CD4-positive, alpha-beta memory T cell (primary cell): ENCODE data around the gene ADNP. TPM values are rescaled to one million over a fixed set of nuclear protein-coding genes. Genes with fewer than 3 reads are reported as not detected.
A peak's percentile ranks its signal among the peaks of the same experiment; 100 is the strongest.

ENCODE experiments used
- CTCF ChIA-PET: fragments of 350-600 bp; sonication (Branson Sonifier 250); formaldehyde crosslinking; loops from one replicate; lab custom pipeline; 2021; ENCODE audit warnings: inconsistent platforms; ENCODE audit not compliant: partially characterized antibody; lab: Charles Lee
- POLR2A ChIA-PET: fragments of 350-600 bp; sonication (Branson Sonifier 250); formaldehyde crosslinking; loops from one replicate; lab custom pipeline; 2021; ENCODE audit not compliant: partially characterized antibody; lab: Charles Lee
- DNase-seq, 5 donors: peaks; one replicate each; pipeline versions ENCODE4 v3.0.0 to v3.0.0-alpha.2; 2020 to 2022; ENCODE audit warnings: mixed read lengths in 1 of 5
- H3K27ac ChIP-seq: one replicate; pipeline ENCODE4 v1.7.0; 2013; ENCODE audit warnings: low read depth, low read length
- H3K27me3 ChIP-seq: 2 replicates; pipeline ENCODE4 v1.7.0; 2013; ENCODE audit warnings: mild to moderate bottlenecking, low read length, moderate library complexity; ENCODE audit not compliant: insufficient read depth
- H3K36me3 ChIP-seq: 2 replicates; pipeline ENCODE4 v1.7.0; 2013; ENCODE audit warnings: mild to moderate bottlenecking, low read length, moderate library complexity; ENCODE audit not compliant: insufficient read depth
- H3K4me1 ChIP-seq: 2 replicates; pipeline ENCODE4 v1.7.0; 2013; ENCODE audit warnings: mild to moderate bottlenecking, low read length, moderate library complexity; ENCODE audit not compliant: insufficient read depth
- H3K4me3 ChIP-seq, 2 donors: one replicate each; pipeline ENCODE4 v1.7.0; 2013; ENCODE audit warnings: low read length in 2 of 2, mild to moderate bottlenecking in 1 of 2
- H3K9me3 ChIP-seq, 2 donors: one replicate each; pipeline ENCODE4 v1.7.0; 2013; ENCODE audit warnings: low read length in 2 of 2, control low read depth in 1 of 2; ENCODE audit not compliant: control insufficient read depth in 1 of 2
- H3K27ac Mint-ChIP-seq, 7 donors: one replicate each; pipeline ENCODE4 v1.8.0; 2020 to 2021; ENCODE audit warnings: mixed read lengths in 7 of 7, mild to moderate bottlenecking in 6 of 7, inconsistent platforms in 3 of 7, moderate library complexity in 3 of 7
- H3K27me3 Mint-ChIP-seq, 2 donors: one replicate each; pipeline ENCODE4 v1.8.0; 2020 to 2021; ENCODE audit warnings: mixed read lengths in 2 of 2
- H3K36me3 Mint-ChIP-seq, 2 donors: one replicate each; pipeline ENCODE4 v1.8.0; 2020 to 2021; ENCODE audit warnings: mixed read lengths in 2 of 2, inconsistent platforms in 1 of 2, mild to moderate bottlenecking in 1 of 2
- H3K4me1 Mint-ChIP-seq, 4 donors: one replicate each; pipeline ENCODE4 v1.8.0; 2020 to 2021; ENCODE audit warnings: mixed read lengths in 4 of 4, mild to moderate bottlenecking in 1 of 4
- H3K4me3 Mint-ChIP-seq, 8 donors: one replicate each; pipeline ENCODE4 v1.8.0; 2020 to 2021; ENCODE audit warnings: mixed read lengths in 8 of 8, mild to moderate bottlenecking in 7 of 8, moderate library complexity in 6 of 8, inconsistent platforms in 3 of 8
- H3K9me3 Mint-ChIP-seq, 8 donors: one replicate each; pipeline ENCODE4 v1.8.0; 2020 to 2021; ENCODE audit warnings: mixed read lengths in 8 of 8, mild to moderate bottlenecking in 5 of 8, inconsistent platforms in 3 of 8, moderate library complexity in 1 of 8
- intact Hi-C: fragments of 100-400 bp; cut with micrococcal nuclease; formaldehyde crosslinking; loops from one replicate; pipeline ENCODE4 v1.15.1; 2023
- polyA plus RNA-seq, 2 donors: library from polyadenylated mRNA; unstranded; fragments of 300-500 nt; fragmentation: Illumina TruSeq; gene quantifications; one replicate each; pipeline ENCODE4 v1.2.3, GENCODE V29; 2021
- total RNA-seq, 2 experiments: library from RNA; stranded (reverse); gene quantifications; one replicate each; pipeline ENCODE4 v1.2.3, GENCODE V29; 2021

The ADNP gene
- total and polyA plus RNA-seq, 4 experiments from 2014 or later, result 1.9 to 65.6 (median 38.2) TPM

- Histone ChIP-seq H3K36me3 (no peaks in the 10 kb centered on the region), H3K9me3 (no peaks in the 10 kb centered on the region), H3K27me3 (no peaks in the 10 kb centered on the region), H3K4me1 (peaks cover 89% of the 10 kb centered on the region), H3K27ac (no peak overlapping the region), H3K4me3 (no peak overlapping the region)
- intact Hi-C loops, result no loop called here
- H3K36me3 Mint-ChIP-seq, result peaks cover 7 to 33% of the 10 kb centered on the region in 2 donors
- no peaks in the 10 kb centered on the region for H3K27me3 Mint-ChIP-seq
- H3K9me3 Mint-ChIP-seq, result no peaks in the 10 kb centered on the region
- ChIA-PET CTCF (interaction anchor here (1.1 to 17.7 kb wide), 2 partner anchors 11 to 127 kb away, joined by 4 to 298 read pairs; partner anchors contain the start of gene BCAS4), POLR2A (interaction anchor here (5.4 kb wide), 1 partner anchor 12 kb away, joined by 30 read pairs; the partner anchor contains the start of gene ADNP)
- H3K27ac Mint-ChIP-seq, result peak overlapping the region in 6 of 7 donors; percentile 10 to 73 (median 66)
- DNase-seq, result no peak
- peaks cover 66 to 95% (median 82%) of the 10 kb centered on the region in 4 donors for H3K4me1 Mint-ChIP-seq
- peak overlapping the region in 3 of 8 donors; percentile 12 to 47 (median 28) for H3K4me3 Mint-ChIP-seq
Measured at GRCh38 chr20:50918403-50918802, 12.8 kb downstream of the ADNP start.

- Histone ChIP-seq H3K4me1 (peaks cover 85% of the 10 kb centered on the region), H3K9me3 (no peaks in the 10 kb centered on the region), H3K4me3 (no peak overlapping the region), H3K27me3 (no peaks in the 10 kb centered on the region), H3K27ac (no peak overlapping the region), H3K36me3 (no peaks in the 10 kb centered on the region)
- Mint-ChIP-seq H3K27ac (peak overlapping the region in 6 of 7 donors; percentile 5 to 71 (median 50)), H3K4me3 (peak overlapping the region in 5 of 8 donors; percentile 3 to 66 (median 32)), H3K27me3 (no peaks in the 10 kb centered on the region), H3K9me3 (no peaks in the 10 kb centered on the region), H3K36me3 (peaks cover 4 to 30% of the 10 kb centered on the region in 2 donors), H3K4me1 (peaks cover 65 to 94% (median 81%) of the 10 kb centered on the region in 4 donors)
- ChIA-PET POLR2A (interaction anchor here (1.1 to 3.8 kb wide), 4 partner anchors 9 to 41 kb away, joined by 3 to 33 read pairs (median 4); partner anchors contain the start of gene ADNP), CTCF (interaction anchor here (0.9 to 3.0 kb wide), 4 partner anchors 9 to 126 kb away, joined by 3 to 27 read pairs (median 6); partner anchors contain the start of gene ADNP)
- no peak for DNase-seq
- intact Hi-C loops, result loop anchor here (1.0 kb wide), 1 partner anchor 12 kb away; no protein-coding TSS in a partner anchor
Measured at GRCh38 chr20:50916934-50917333, 14.3 kb downstream of the ADNP start.

- peak overlapping the region in 4 of 8 donors; percentile 10 to 52 (median 28) for H3K4me3 Mint-ChIP-seq
- H3K4me1 Mint-ChIP-seq, result peaks cover 67 to 94% (median 81%) of the 10 kb centered on the region in 4 donors
- no peaks in the 10 kb centered on the region for H3K27me3 ChIP-seq
- CTCF ChIA-PET, result interaction anchor here (0.9 to 3.0 kb wide), 6 partner anchors 10 to 125 kb away, joined by 3 to 27 read pairs (median 6); partner anchors contain the start of genes ADNP and BCAS4
- intact Hi-C loops, result loop anchor here (1.0 kb wide), 1 partner anchor 13 kb away; no protein-coding TSS in a partner anchor
- H3K9me3 ChIP-seq, result no peaks in the 10 kb centered on the region
- POLR2A ChIA-PET, result interaction anchor here (1.2 to 3.8 kb wide), 3 partner anchors 9 to 42 kb away, joined by 3 to 33 read pairs (median 5); partner anchors contain the start of gene ADNP
- no peak for DNase-seq
- peak overlapping the region in 4 of 7 donors; percentile 0 to 84 (median 12) for H3K27ac Mint-ChIP-seq
- H3K36me3 ChIP-seq, result no peaks in the 10 kb centered on the region
- H3K4me1 ChIP-seq, result peaks cover 85% of the 10 kb centered on the region
- no peaks in the 10 kb centered on the region for H3K9me3 Mint-ChIP-seq
- H3K27me3 Mint-ChIP-seq, result no peaks in the 10 kb centered on the region
- no peak overlapping the region for H3K27ac ChIP-seq
- peaks cover 4 to 30% of the 10 kb centered on the region in 2 donors for H3K36me3 Mint-ChIP-seq
- no peak overlapping the region for H3K4me3 ChIP-seq
Measured at GRCh38 chr20:50916257-50916656, 15.0 kb downstream of the ADNP start.

- Histone ChIP-seq H3K36me3 (no peaks in the 10 kb centered on the region), H3K4me1 (peaks cover 85% of the 10 kb centered on the region), H3K9me3 (no peaks in the 10 kb centered on the region), H3K27ac (no peak overlapping the region), H3K27me3 (no peaks in the 10 kb centered on the region), H3K4me3 (no peak overlapping the region)
- ChIA-PET POLR2A (interaction anchor here (0.7 to 3.8 kb wide), 4 partner anchors 9 to 125 kb away, joined by 3 to 33 read pairs (median 5); partner anchors contain the start of genes ADNP, DPM1 and MOCS3), CTCF (interaction anchor here (0.7 to 3.0 kb wide), 8 partner anchors 9 to 125 kb away, joined by 3 to 27 read pairs (median 5); partner anchors contain the start of genes ADNP and BCAS4)
- Mint-ChIP-seq H3K4me1 (peaks cover 66 to 94% (median 80%) of the 10 kb centered on the region in 4 donors), H3K36me3 (peaks cover 4 to 28% of the 10 kb centered on the region in 2 donors), H3K27ac (peak overlapping the region in 5 of 7 donors; percentile 24 to 89 (median 25)), H3K9me3 (no peaks in the 10 kb centered on the region), H3K4me3 (peak overlapping the region in 3 of 8 donors; percentile 1 to 32 (median 31)), H3K27me3 (no peaks in the 10 kb centered on the region)
- intact Hi-C loops, result no loop called here
- no peak for DNase-seq
Measured at GRCh38 chr20:50915424-50915823, 15.8 kb downstream of the ADNP start.

GRCh38 chr20:50913690-50914375 is 17.4 kb downstream of the ADNP start:
- Mint-ChIP-seq H3K36me3 (peaks cover 0 to 26% of the 10 kb centered on the region in 2 donors), H3K9me3 (no peaks in the 10 kb centered on the region), H3K27me3 (no peaks in the 10 kb centered on the region), H3K4me3 (peak overlapping the region in 1 of 8 donors; percentile 23), H3K4me1 (peaks cover 67 to 94% (median 80%) of the 10 kb centered on the region in 4 donors), H3K27ac (peak overlapping the region in 5 of 7 donors; percentile 32 to 76 (median 55))
- Histone ChIP-seq H3K4me1 (peaks cover 88% of the 10 kb centered on the region), H3K9me3 (no peaks in the 10 kb centered on the region), H3K27ac (no peak overlapping the region), H3K36me3 (no peaks in the 10 kb centered on the region), H3K27me3 (no peaks in the 10 kb centered on the region), H3K4me3 (no peak overlapping the region)
- intact Hi-C loops, result no loop called here
- ChIA-PET CTCF (interaction anchor here (1.7 kb wide), 1 partner anchor 123 kb away, joined by 6 read pairs; no protein-coding TSS in a partner anchor), POLR2A (interaction anchor here (1.8 to 3.8 kb wide), 2 partner anchors 17 to 45 kb away, joined by 6 to 33 read pairs; partner anchors contain the start of genes ADNP, DPM1 and MOCS3)
- DNase-seq, result no peak

- Histone ChIP-seq H3K4me3 (no peak overlapping the region), H3K9me3 (no peaks in the 10 kb centered on the region), H3K36me3 (no peaks in the 10 kb centered on the region), H3K27me3 (no peaks in the 10 kb centered on the region), H3K4me1 (peaks cover 79% of the 10 kb centered on the region), H3K27ac (no peak overlapping the region)
- Mint-ChIP-seq H3K27me3 (no peaks in the 10 kb centered on the region), H3K27ac (peak overlapping the region; percentile 15 to 83 (median 51)), H3K9me3 (no peaks in the 10 kb centered on the region), H3K36me3 (peaks cover 3 to 23% of the 10 kb centered on the region in 2 donors), H3K4me3 (peak overlapping the region in 3 of 8 donors; percentile 46 to 57 (median 50)), H3K4me1 (peaks cover 53 to 86% (median 71%) of the 10 kb centered on the region in 4 donors)
- POLR2A ChIA-PET, result interaction anchor here (0.6 to 0.8 kb wide), 2 partner anchors 15 to 20 kb away, joined by 3 read pairs; no protein-coding TSS in a partner anchor
- DNase-seq, result no peak
- CTCF ChIA-PET, result interaction anchor here (1.3 to 2.4 kb wide), 3 partner anchors 18 to 117 kb away, joined by 3 to 12 read pairs (median 6); partner anchors contain the start of gene BCAS4
- intact Hi-C loops, result no loop called here
Measured at GRCh38 chr20:50911716-50912115, 19.5 kb downstream of the ADNP start.
